Choroid plexus epithelial cell (primary cell): ENCODE measurements around the gene LRRTM3.

Experiments used
- DNase-seq: peaks from one replicate; pipeline ENCODE4 v3.0.0-alpha.2; 2010; ENCODE audit warnings: low read depth
- H3K4me3 ChIP-seq: 2 replicates; pipeline ENCODE4 v1.5.1; 2011; ENCODE audit warnings: low read depth, mild to moderate bottlenecking, control low read depth, low read length, moderate library complexity
- TF ChIP-seq, protein P1 (sequence below): conservative IDR thresholded peaks from 2 replicates; pipeline ENCODE4 v1.5.1; 2011; ENCODE audit warnings: low read depth, mild to moderate bottlenecking, control low read depth, inconsistent platforms, low read length, moderate library complexity

Gene LRRTM3

GRCh38 chr10:67011981-67012380, 86.1 kb downstream of the LRRTM3 start:
- H3K4me3 ChIP-seq: no peak overlapping the region
- TF ChIP-seq, protein P1, sequence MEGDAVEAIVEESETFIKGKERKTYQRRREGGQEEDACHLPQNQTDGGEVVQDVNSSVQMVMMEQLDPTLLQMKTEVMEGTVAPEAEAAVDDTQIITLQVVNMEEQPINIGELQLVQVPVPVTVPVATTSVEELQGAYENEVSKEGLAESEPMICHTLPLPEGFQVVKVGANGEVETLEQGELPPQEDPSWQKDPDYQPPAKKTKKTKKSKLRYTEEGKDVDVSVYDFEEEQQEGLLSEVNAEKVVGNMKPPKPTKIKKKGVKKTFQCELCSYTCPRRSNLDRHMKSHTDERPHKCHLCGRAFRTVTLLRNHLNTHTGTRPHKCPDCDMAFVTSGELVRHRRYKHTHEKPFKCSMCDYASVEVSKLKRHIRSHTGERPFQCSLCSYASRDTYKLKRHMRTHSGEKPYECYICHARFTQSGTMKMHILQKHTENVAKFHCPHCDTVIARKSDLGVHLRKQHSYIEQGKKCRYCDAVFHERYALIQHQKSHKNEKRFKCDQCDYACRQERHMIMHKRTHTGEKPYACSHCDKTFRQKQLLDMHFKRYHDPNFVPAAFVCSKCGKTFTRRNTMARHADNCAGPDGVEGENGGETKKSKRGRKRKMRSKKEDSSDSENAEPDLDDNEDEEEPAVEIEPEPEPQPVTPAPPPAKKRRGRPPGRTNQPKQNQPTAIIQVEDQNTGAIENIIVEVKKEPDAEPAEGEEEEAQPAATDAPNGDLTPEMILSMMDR: no peak
- DNase-seq: no peak

DNA sequence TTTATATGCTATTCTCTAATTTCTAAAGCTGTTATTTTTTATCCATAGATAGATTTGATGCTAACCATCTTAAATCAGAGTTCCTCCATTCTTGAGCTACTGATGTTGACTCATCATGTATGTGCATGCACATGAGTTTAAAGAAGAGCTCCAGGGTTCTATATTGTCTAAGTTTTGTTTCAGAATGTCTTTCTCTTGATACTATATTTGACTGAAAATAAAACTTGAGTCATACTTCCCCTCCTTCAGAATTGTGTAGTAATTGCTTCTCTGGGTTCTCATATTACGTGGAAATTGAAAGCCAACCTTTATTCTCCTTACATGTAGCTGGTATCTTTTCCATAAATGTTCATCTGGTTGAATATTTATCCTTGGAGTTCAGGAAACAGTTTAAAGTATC, 89.4 kb downstream of the LRRTM3 start:
- TF ChIP-seq, protein P1: no peak
- no peak overlapping the region for H3K4me3 ChIP-seq
- peak; percentile 1 for DNase-seq

DNA sequence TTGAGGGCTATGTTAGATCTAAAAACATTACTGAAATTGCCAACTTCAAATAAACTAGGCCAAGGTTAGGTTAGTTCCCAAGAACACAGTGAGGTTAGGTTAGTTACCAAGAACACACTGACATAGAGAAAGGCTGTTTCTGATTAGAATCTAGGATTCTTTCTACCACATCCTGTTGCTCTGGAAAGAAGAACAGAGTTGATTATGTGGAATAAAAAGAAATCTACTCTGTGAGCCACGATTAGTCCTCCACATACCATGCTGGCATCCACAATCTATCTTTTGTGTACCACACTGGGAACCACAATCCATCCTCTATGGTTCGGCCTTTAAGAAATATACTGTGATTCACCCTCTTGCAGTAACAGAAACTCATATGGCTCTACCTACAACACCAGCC, 91.4 kb downstream of the LRRTM3 start:
- no peak for DNase-seq
- no peak overlapping the region for H3K4me3 ChIP-seq
- TF ChIP-seq, protein P1: no peak

DNA sequence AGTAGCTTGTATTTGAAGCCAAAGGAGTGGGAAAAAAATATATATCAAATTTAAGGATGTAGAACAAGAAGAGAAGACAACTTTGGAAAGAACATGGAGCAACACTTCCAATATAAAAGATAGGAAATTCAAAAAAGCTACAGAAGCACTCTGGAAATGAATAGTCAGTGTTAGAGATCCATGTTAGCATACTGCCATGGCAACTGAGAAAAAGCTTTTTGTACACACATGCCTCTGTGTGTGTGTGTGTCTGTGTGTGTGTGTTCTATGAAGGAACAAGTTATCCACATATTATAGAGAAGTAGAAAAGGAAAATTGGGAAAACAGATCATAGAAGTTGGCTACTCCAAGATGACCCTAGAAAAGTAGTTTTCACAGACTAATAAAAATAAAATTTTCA, 96.3 kb downstream of the LRRTM3 start:
- TF ChIP-seq, protein P1: no peak
- DNase-seq: no peak
- H3K4me3 ChIP-seq: no peak overlapping the region

GRCh38 chr10:67033878-67034277, 108.0 kb downstream of the LRRTM3 start:
- no peak overlapping the region for H3K4me3 ChIP-seq
- TF ChIP-seq, protein P1: no peak
- no peak for DNase-seq

DNA sequence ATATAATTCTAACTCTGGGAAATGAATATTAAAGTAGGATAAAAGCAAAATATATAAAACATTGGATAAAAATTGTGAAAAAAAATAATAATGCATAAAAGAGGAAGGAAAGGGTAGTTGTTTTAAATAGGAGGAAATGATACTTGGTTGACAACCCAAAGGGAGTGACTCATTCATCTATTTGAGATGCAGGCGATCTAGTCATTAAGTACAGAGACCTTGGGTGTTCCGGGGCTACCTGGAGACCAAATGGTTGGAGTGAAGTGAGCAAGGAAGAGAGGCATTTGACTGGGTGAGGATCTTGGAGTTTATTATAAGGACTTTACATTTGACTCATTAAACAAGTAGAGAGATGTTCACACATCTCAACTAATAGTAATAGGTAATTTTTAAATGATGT, 111.0 kb downstream of the LRRTM3 start:
- no peak for DNase-seq
- H3K4me3 ChIP-seq: no peak overlapping the region
- TF ChIP-seq, protein P1: no peak

DNA sequence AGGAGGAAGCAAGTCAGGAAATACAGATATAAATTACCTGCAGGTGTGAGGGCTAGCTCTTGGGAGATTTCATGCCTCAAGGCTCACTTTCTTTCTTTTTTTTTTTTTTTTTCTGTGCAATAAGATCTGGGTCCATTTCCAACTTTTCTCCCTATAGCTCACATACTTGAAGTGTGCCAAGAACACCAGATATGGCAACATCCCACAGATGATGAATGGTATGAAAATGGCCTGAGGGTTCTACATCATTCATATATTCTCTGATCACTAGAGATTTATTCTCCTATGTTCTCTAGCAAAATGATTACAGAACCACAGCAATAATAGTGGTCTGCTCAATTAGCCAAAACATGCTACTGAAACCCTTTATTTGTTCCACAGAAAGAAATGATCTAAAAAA, 117.2 kb downstream of the LRRTM3 start:
- TF ChIP-seq, protein P1: no peak
- no peak for DNase-seq
- H3K4me3 ChIP-seq: no peak overlapping the region
